GM23248 (cell line): Measurements from ENCODE around the gene EXD3. TPM values are rescaled to one million over a fixed set of nuclear protein-coding genes. Genes with fewer than 3 reads are reported as not detected.

Experiments used
- DNase-seq: peaks from one replicate; pipeline ENCODE4 v3.0.0-alpha.2; 2015
- H2AFZ ChIP-seq: fragments of 200-600 bp; sonication (generic); 2 replicates; pipeline ENCODE4 v1.6.1; 2016; ENCODE audit warnings: antibody characterized with exemption
- H3F3A ChIP-seq: fragments of 200-600 bp; sonication (generic); 2 replicates; pipeline ENCODE4 v1.6.1; 2016; ENCODE audit warnings: mild to moderate bottlenecking, antibody characterized with exemption, mixed run types; ENCODE audit not compliant: insufficient read depth
- H3K27ac ChIP-seq: fragments of 200-600 bp; sonication (generic); 2 replicates; pipeline ENCODE4 v1.5.1; 2016; ENCODE audit warnings: mild to moderate bottlenecking
- H3K27me3 ChIP-seq: fragments of 200-600 bp; sonication (generic); replicated peaks from 2 replicates; pipeline ENCODE4 v1.6.1; 2016; ENCODE audit warnings: mild to moderate bottlenecking; ENCODE audit not compliant: insufficient read depth
- H3K36me3 ChIP-seq: fragments of 200-600 bp; sonication (generic); 2 replicates; pipeline ENCODE4 v1.6.1; 2016; ENCODE audit warnings: low read depth, mild to moderate bottlenecking
- H3K4me1 ChIP-seq: fragments of 200-600 bp; sonication (generic); 2 replicates; pipeline ENCODE4 v1.6.1; 2016; ENCODE audit warnings: mild to moderate bottlenecking; ENCODE audit not compliant: insufficient read depth
- H3K4me2 ChIP-seq: fragments of 200-600 bp; sonication (generic); one replicate; pipeline ENCODE4 v1.6.1; 2016; ENCODE audit warnings: mild to moderate bottlenecking; ENCODE audit not compliant: unreplicated experiment
- H3K4me3 ChIP-seq: fragments of 200-600 bp; sonication (generic); 2 replicates; pipeline ENCODE4 v1.5.1; 2016; ENCODE audit warnings: mild to moderate bottlenecking
- H3K79me2 ChIP-seq: fragments of 200-600 bp; sonication (generic); 2 replicates; pipeline ENCODE4 v1.6.1; 2016; ENCODE audit warnings: mild to moderate bottlenecking; ENCODE audit not compliant: insufficient read depth
- H3K9ac ChIP-seq: fragments of 200-600 bp; sonication (generic); 2 replicates; pipeline ENCODE4 v1.6.1; 2016; ENCODE audit warnings: mild to moderate bottlenecking
- H3K9me2 ChIP-seq: fragments of 200-600 bp; sonication (generic); 2 replicates; pipeline ENCODE4 v1.6.1; 2016; ENCODE audit warnings: mixed run types, mild to moderate bottlenecking, moderate library complexity; ENCODE audit not compliant: insufficient read depth
- H3K9me3 ChIP-seq: fragments of 200-600 bp; sonication (generic); one replicate; pipeline ENCODE4 v1.6.1; 2017; ENCODE audit warnings: low read depth
- H4K20me1 ChIP-seq: fragments of 200-600 bp; sonication (generic); 2 replicates; pipeline ENCODE4 v1.6.0; 2016; ENCODE audit not compliant: insufficient read depth
- EZH2 ChIP-seq: fragments of 200-600 bp; sonication (generic); IDR thresholded peaks from 2 replicates; pipeline ENCODE4 v1.6.1; 2018; ENCODE audit warnings: antibody characterized with exemption, mild to moderate bottlenecking; ENCODE audit not compliant: insufficient read depth, poor library complexity, severe bottlenecking
- EZH2phosphoT487 ChIP-seq: fragments of 200-600 bp; sonication (generic); IDR thresholded peaks from 2 replicates; pipeline ENCODE4 v1.6.1; 2018; ENCODE audit warnings: antibody characterized with exemption, moderate library complexity, mild to moderate bottlenecking, low read depth; ENCODE audit not compliant: insufficient read depth
- WGBS, 2 experiments: methylation state at CpG; one replicate each; pipeline ENCODE4 v1.1.6; 2015 to 2017; ENCODE audit warnings: low lambda C conversion rate in 2 of 2, low coverage in 1 of 2; ENCODE audit errors: missing lambda C conversion rate in 2 of 2; 5-methylcytosine and 5-hydroxymethylcytosine counted together
- in situ Hi-C: fragments of 300-500 bp; cut with MboI; formaldehyde crosslinking; loops from 2 replicates; pipeline ENCODE4 v1.15.0; 2020
- polyA plus RNA-seq: library from polyadenylated mRNA; unstranded; fragments of >200 nt; fragmentation: Nextera tagmentation; extraction: Ambion mirVana; gene quantifications from 2 replicates; pipeline ENCODE4 v1.2.1, GENCODE V29; 2016
- total RNA-seq: library from RNA; depleted of rRNA; stranded (reverse); fragments of >200 nt; shearing (Covaris generic); gene quantifications from 2 replicates; pipeline ENCODE4 v1.2.3, GENCODE V29; 2014

EXD3 gene
- total and polyA plus RNA-seq, 2 experiments from 2014 or later = 10.1 to 11.6 TPM

- no peak overlapping the region for H3K9ac ChIP-seq
- WGBS, 2 experiments = 80 to 83% methylated on average over 17 of the region's 17 CpGs
- H3K9me2 ChIP-seq = no peaks in the 10 kb centered on the region
- TF ChIP-seq EZH2phosphoT487 (no peak), EZH2 (no peak)
- no peaks in the 10 kb centered on the region for H4K20me1 ChIP-seq
- no peaks in the 10 kb centered on the region for H3K27me3 ChIP-seq
- no peaks in the 10 kb centered on the region for H3K9me3 ChIP-seq
- in situ Hi-C loops = no loop called here
- DNase-seq = no peak
- H3K4me2 ChIP-seq = no peak overlapping the region
- no peaks in the 10 kb centered on the region for H3K4me1 ChIP-seq
- no peaks in the 10 kb centered on the region; the same call in 1 of the 2 replicates for H3K36me3 ChIP-seq
- H3K27ac ChIP-seq = no peak overlapping the region
- H3K79me2 ChIP-seq = 0 out of 2 replicates have a peak, but pooled peaks cover 7% of the 10 kb centered on the region
- no peak overlapping the region for H3K4me3 ChIP-seq
- H2AFZ ChIP-seq = no peak overlapping the region
- no peaks in the 10 kb centered on the region for H3F3A ChIP-seq
Observed at GRCh38 chr9:137269231-137269772, 153.7 kb downstream of the EXD3 start.

GRCh38 chr9:137268538-137269201 lies 154.3 kb downstream of the EXD3 start:
- H3K9me3 ChIP-seq = no peaks in the 10 kb centered on the region
- no peak overlapping the region for H3K4me3 ChIP-seq
- 88 to 90% methylated on average over 19 of the region's 19 CpGs for WGBS, 2 experiments
- no peak overlapping the region for H3K27ac ChIP-seq
- H2AFZ ChIP-seq = no peak overlapping the region
- H3K9ac ChIP-seq = no peak overlapping the region
- in situ Hi-C loops = no loop called here
- no peaks in the 10 kb centered on the region for H3F3A ChIP-seq
- H3K4me1 ChIP-seq = no peaks in the 10 kb centered on the region
- no peaks in the 10 kb centered on the region; the same call in 1 of the 2 replicates for H3K36me3 ChIP-seq
- H3K79me2 ChIP-seq = 0 out of 2 replicates have a peak, but pooled peaks cover 7% of the 10 kb centered on the region
- H3K27me3 ChIP-seq = no peaks in the 10 kb centered on the region
- H3K4me2 ChIP-seq = no peak overlapping the region
- H3K9me2 ChIP-seq = no peaks in the 10 kb centered on the region
- H4K20me1 ChIP-seq = no peaks in the 10 kb centered on the region
- TF ChIP-seq EZH2phosphoT487 (no peak), EZH2 (no peak)
- no peak for DNase-seq

- Histone ChIP-seq H3K36me3 (no peaks in the 10 kb centered on the region), H3K9me3 (no peaks in the 10 kb centered on the region), H3F3A (no peaks in the 10 kb centered on the region), H3K79me2 (0 out of 2 replicates have a peak, but pooled peaks cover 7% of the 10 kb centered on the region), H3K27ac (no peak overlapping the region), H3K27me3 (no peaks in the 10 kb centered on the region), H4K20me1 (no peaks in the 10 kb centered on the region), H3K9me2 (no peaks in the 10 kb centered on the region), H3K4me3 (no peak overlapping the region), H2AFZ (no peak overlapping the region), H3K4me2 (no peak overlapping the region), H3K9ac (no peak overlapping the region), H3K4me1 (no peaks in the 10 kb centered on the region)
- no peak for DNase-seq
- TF ChIP-seq EZH2 (no peak), EZH2phosphoT487 (no peak)
- in situ Hi-C loops = no loop called here
- WGBS, 2 experiments = 88 to 92% methylated on average over 6 of the region's 6 CpGs
Observed at GRCh38 chr9:137267933-137268355, 155.0 kb downstream of the EXD3 start.

- H3K79me2 ChIP-seq = 0 out of 2 replicates have a peak, but pooled peaks cover 7% of the 10 kb centered on the region
- no peaks in the 10 kb centered on the region for H3K9me3 ChIP-seq
- H4K20me1 ChIP-seq = no peaks in the 10 kb centered on the region
- in situ Hi-C loops = no loop called here
- H2AFZ ChIP-seq = no peak overlapping the region
- no peak overlapping the region for H3K4me3 ChIP-seq
- no peak overlapping the region for H3K9ac ChIP-seq
- H3K4me2 ChIP-seq = no peak overlapping the region
- H3K27ac ChIP-seq = no peak overlapping the region
- TF ChIP-seq EZH2phosphoT487 = no peak
- TF ChIP-seq EZH2 = no peak
- no peaks in the 10 kb centered on the region for H3K27me3 ChIP-seq
- no peaks in the 10 kb centered on the region for H3K36me3 ChIP-seq
- 89 to 91% methylated on average over 20 to 34 of the region's 34 CpGs for WGBS, 2 experiments
- H3K4me1 ChIP-seq = no peaks in the 10 kb centered on the region
- no peaks in the 10 kb centered on the region for H3F3A ChIP-seq
- DNase-seq = no peak
- no peaks in the 10 kb centered on the region for H3K9me2 ChIP-seq
Observed at GRCh38 chr9:137266585-137267453, 156.1 kb downstream of the EXD3 start.
